GM12878 (cell line): Measurements from ENCODE around the gene MT1X.

Experiments
- ATF2 ChIP-seq: IDR thresholded peaks from 2 replicates; pipeline ENCODE4 v1.6.1; 2012; ENCODE audit warnings: low read length, inconsistent platforms
- ATF3 ChIP-seq: IDR thresholded peaks from 2 replicates; pipeline ENCODE4 v1.6.1; 2011; ENCODE audit warnings: low read depth, mild to moderate bottlenecking, low read length, moderate library complexity, borderline replicate concordance; ENCODE audit errors: extremely low read depth
- BACH1 ChIP-seq: fragments of 450-650 bp; IDR thresholded peaks from 2 replicates; pipeline ENCODE4 v1.6.1; 2017; ENCODE audit warnings: mild to moderate bottlenecking, borderline replicate concordance
- CTCF ChIP-seq, 3 experiments: IDR thresholded peaks in 2 of 3; conservative IDR thresholded peaks in 1 of 3; 2 replicates each; pipeline ENCODE4 v1.5.1; 2011; ENCODE audit warnings: low read depth in 3 of 3, low read length in 3 of 3, mild to moderate bottlenecking in 3 of 3, control low read depth in 2 of 3, moderate library complexity in 2 of 3, inconsistent platforms in 1 of 3, mixed read lengths in 1 of 3; ENCODE audit not compliant: control insufficient read depth in 2 of 3, insufficient read depth in 1 of 3; ENCODE audit errors: extremely low read depth in 1 of 3
- E2F4 ChIP-seq: IDR thresholded peaks from 2 replicates; pipeline ENCODE4 v1.6.1; 2012; ENCODE audit warnings: low read depth, low read length, improper control_type of control experiment
- EZH2 ChIP-seq: IDR thresholded peaks from 2 replicates; pipeline ENCODE4 v1.6.1; 2012; ENCODE audit warnings: low read depth, mild to moderate bottlenecking, control low read depth, inconsistent platforms, low read length, borderline replicate concordance; ENCODE audit not compliant: control insufficient read depth
- GABPA ChIP-seq: IDR thresholded peaks from 2 replicates; pipeline ENCODE4 v1.6.1; 2014; ENCODE audit warnings: antibody characterized with exemption, low read depth, mild to moderate bottlenecking, inconsistent platforms
- KAT2A ChIP-seq: conservative IDR thresholded peaks from 2 replicates; pipeline ENCODE4 v1.6.1; 2011; ENCODE audit warnings: low read depth, low read length; ENCODE audit not compliant: control insufficient read depth
- PKNOX1 ChIP-seq: fragments of 450-650 bp; IDR thresholded peaks from 2 replicates; pipeline ENCODE4 v1.6.1; 2016; ENCODE audit warnings: mild to moderate bottlenecking
- POLR2A ChIP-seq: IDR thresholded peaks from 2 replicates; pipeline ENCODE4 v1.6.1; 2011; ENCODE audit warnings: low read depth, mild to moderate bottlenecking, low read length
- SIX5 ChIP-seq: IDR thresholded peaks from 2 replicates; pipeline ENCODE4 v1.6.1; 2011; ENCODE audit warnings: mild to moderate bottlenecking, low read depth, low read length, moderate library complexity; ENCODE audit not compliant: severe bottlenecking
- STAT1 ChIP-seq: fragments of 450-650 bp; conservative IDR thresholded peaks from 2 replicates; pipeline ENCODE4 v1.6.1; 2014; ENCODE audit warnings: antibody characterized with exemption, mild to moderate bottlenecking
- TAF1 ChIP-seq: IDR thresholded peaks from 2 replicates; pipeline ENCODE4 v1.6.1; 2011; ENCODE audit warnings: mild to moderate bottlenecking, low read depth, low read length, borderline replicate concordance
- TARDBP ChIP-seq: IDR thresholded peaks from 2 replicates; pipeline ENCODE4 v1.6.1; 2016; ENCODE audit warnings: borderline replicate concordance

GRCh38 chr16:56643833-56644232 lies 38.4 kb upstream of the MT1X start:
- TF ChIP-seq KAT2A = no peak
- no peak for TF ChIP-seq CTCF (IDR thresholded peaks at IDR 0.05 in 2 of 3, conservative IDR thresholded peaks at IDR 0.05 in 1 of 3; ENCODE audit: control insufficient read depth in 2 of 3, extremely low read depth in 1 of 3, insufficient read depth in 1 of 3, low read depth in 3 of 3, low read length in 3 of 3)
- TF ChIP-seq PKNOX1 = no peak
- TF ChIP-seq POLR2A = no peak
- TF ChIP-seq E2F4 = no peak
- TF ChIP-seq ATF2 = no peak
- no peak for TF ChIP-seq ATF3
- TF ChIP-seq EZH2 = no peak
- no peak for TF ChIP-seq BACH1
- TF ChIP-seq TARDBP = no peak
- TF ChIP-seq SIX5 = no peak
- no peak for TF ChIP-seq TAF1
- no peak for TF ChIP-seq STAT1
- no peak for TF ChIP-seq GABPA
